Kidney (tissue), 14 donors: ENCODE results near the gene LRWD1. TPM values are rescaled to one million over a fixed set of nuclear protein-coding genes. Genes with fewer than 3 reads are reported as not detected.

Experiments used
- DNase-seq, 5 donors: peaks; one replicate each; pipeline ENCODE4 v3.0.0-alpha.2; 2013 to 2020
- FAIRE-seq: peaks from 2 replicates; lab custom pipeline; 2012; peaks lifted over from hg19 to GRCh38; lab: Jason Lieb, UNC
- H3K27ac ChIP-seq, 2 donors: one replicate each; pipeline ENCODE4 v1.7.0; 2013; ENCODE audit warnings: low read depth in 2 of 2, low read length in 2 of 2, inconsistent platforms in 1 of 2
- H3K27me3 ChIP-seq: one replicate; pipeline ENCODE4 v1.7.1; 2013; ENCODE audit warnings: low read length, inconsistent platforms; ENCODE audit not compliant: control insufficient read depth, insufficient read depth
- H3K36me3 ChIP-seq, 3 donors: one replicate each; pipeline versions ENCODE4 v1.7.0 to v1.7.1; 2013; ENCODE audit warnings: low read length in 3 of 3, control low read depth in 1 of 3, inconsistent platforms in 1 of 3; ENCODE audit not compliant: insufficient read depth in 3 of 3, control insufficient read depth in 2 of 3
- H3K4me1 ChIP-seq, 3 donors: one replicate each; pipeline versions ENCODE4 v1.7.0 to v1.7.1; 2013; ENCODE audit warnings: low read length in 3 of 3, inconsistent platforms in 1 of 3, low read depth in 1 of 3; ENCODE audit not compliant: control insufficient read depth in 2 of 3, insufficient read depth in 2 of 3
- H3K4me3 ChIP-seq, 3 donors: one replicate each; pipeline versions ENCODE4 v1.7.0 to v1.8.1; 2013; ENCODE audit warnings: low read length in 3 of 3, control low read depth in 1 of 3, inconsistent platforms in 1 of 3
- H3K9ac ChIP-seq, 3 donors: one replicate each; pipeline versions ENCODE4 v1.7.0 to v1.7.1; 2013; ENCODE audit warnings: low read length in 3 of 3, control low read depth in 1 of 3, inconsistent platforms in 1 of 3
- H3K9me3 ChIP-seq, 3 donors: one replicate each; pipeline versions ENCODE4 v1.7.0 to v1.7.1; 2013; ENCODE audit warnings: low read length in 3 of 3, control low read depth in 1 of 3, inconsistent platforms in 1 of 3; ENCODE audit not compliant: control insufficient read depth in 2 of 3, insufficient read depth in 1 of 3
- CTCF ChIP-seq: IDR thresholded peaks from 3 replicates; pipeline ENCODE4 v1.5.1; 2012; ENCODE audit warnings: mild to moderate bottlenecking, moderate library complexity, borderline replicate concordance; ENCODE audit not compliant: insufficient read depth; ENCODE audit errors: extremely low read depth
- intact Hi-C: fragments of 100-400 bp; cut with DNase I; formaldehyde crosslinking; loops from one replicate; pipeline ENCODE4 v1.11.1; 2022
- polyA plus RNA-seq: library from polyadenylated mRNA; stranded (reverse); fragments of 350-450 nt; fragmentation: Illumina TruSeq; extraction: RNeasy Lipid Tissue Mini Kit (QIAGEN cat#74804); gene quantifications from one replicate; pipeline ENCODE4 v1.2.3, GENCODE V29; 2014; ENCODE audit warnings: low read depth, low replicate concordance; ENCODE audit not compliant: insufficient read depth
- total RNA-seq: library from RNA; stranded (reverse); fragmentation: NEBNext Ultra II Directional; extraction: Animal tissue kit (Norgen Biotek cat#: 25700); gene quantifications from one replicate; pipeline ENCODE4 v1.2.1, GENCODE V29; 2021
- donor health status: control.
- donor health status: control.
- donor health status: control.
- donor health status: control.
- donor health status: control.
- donor health status: DM: yes; HTN: yes; CAD: no.
- donor health status: Normal renal cell carcinoma (clear cell type).

LRWD1 gene
- total and polyA plus RNA-seq, 2 donors from 2014 or later: 14.0 to 14.1 TPM

- intact Hi-C loops: no loop called here
- DNase-seq (no peak), FAIRE-seq (no peak)
- H3K36me3 ChIP-seq: no peaks in the 10 kb centered on the region
- TF ChIP-seq CTCF: no peak
- H3K4me3 ChIP-seq: no peak overlapping the region
- H3K4me1 ChIP-seq: peaks cover 0 to 14% (median 7%) of the 10 kb centered on the region in 3 donors
- no peaks in the 10 kb centered on the region for H3K9me3 ChIP-seq
- no peak overlapping the region for H3K27ac ChIP-seq
- H3K27me3 ChIP-seq: no peaks in the 10 kb centered on the region
- no peak overlapping the region for H3K9ac ChIP-seq
These were observed 28.7 kb upstream of the LRWD1 start for GRCh38 chr7:102436118-102436517.

- DNase-seq: no peak
- Histone ChIP-seq H3K36me3 (peaks cover 0 to 4% (median 0%) of the 10 kb centered on the region in 3 donors), H3K9ac (no peak overlapping the region), H3K27ac (no peak overlapping the region), H3K27me3 (no peaks in the 10 kb centered on the region), H3K4me3 (no peak overlapping the region), H3K9me3 (no peaks in the 10 kb centered on the region), H3K4me1 (no peaks in the 10 kb centered on the region)
- TF ChIP-seq CTCF: no peak
- intact Hi-C loops: no loop called here
- FAIRE-seq: no peak
These were observed 24.6 kb upstream of the LRWD1 start for GRCh38 chr7:102439963-102440795.

GRCh38 chr7:102444961-102445673 is 19.7 kb upstream of the LRWD1 start:
- H3K9me3 ChIP-seq: no peaks in the 10 kb centered on the region
- peaks cover 0 to 11% (median 0%) of the 10 kb centered on the region in 3 donors for H3K36me3 ChIP-seq
- no peaks in the 10 kb centered on the region for H3K4me1 ChIP-seq
- no peak overlapping the region for H3K27ac ChIP-seq
- intact Hi-C loops: no loop called here
- FAIRE-seq: no peak
- no peaks in the 10 kb centered on the region for H3K27me3 ChIP-seq
- no peak overlapping the region for H3K9ac ChIP-seq
- DNase-seq: no peak
- no peak for TF ChIP-seq CTCF
- H3K4me3 ChIP-seq: no peak overlapping the region
